MM.1S (cell line): Measurements from ENCODE around the gene HES5.

Source experiments
- EZH2 ChIP-seq: fragments of 300-600 bp; sonication (generic); optimal IDR thresholded peaks from 2 replicates; pipeline ENCODE3; 2017; ENCODE audit warnings: low read depth, mild to moderate bottlenecking, antibody characterized with exemption, low read length, mixed read lengths
- EZH2phosphoT487 ChIP-seq: fragments of 300-600 bp; sonication (generic); IDR thresholded peaks from 2 replicates; pipeline ENCODE4 v1.6.1; 2018; ENCODE audit warnings: antibody characterized with exemption, low read length
- TF ChIP-seq, protein P1 (sequence below): fragments of 300-600 bp; sonication (generic); IDR thresholded peaks from 2 replicates; pipeline ENCODE4 v1.5.1; 2016; ENCODE audit warnings: antibody characterized with exemption, low read length, mixed read lengths

DNA sequence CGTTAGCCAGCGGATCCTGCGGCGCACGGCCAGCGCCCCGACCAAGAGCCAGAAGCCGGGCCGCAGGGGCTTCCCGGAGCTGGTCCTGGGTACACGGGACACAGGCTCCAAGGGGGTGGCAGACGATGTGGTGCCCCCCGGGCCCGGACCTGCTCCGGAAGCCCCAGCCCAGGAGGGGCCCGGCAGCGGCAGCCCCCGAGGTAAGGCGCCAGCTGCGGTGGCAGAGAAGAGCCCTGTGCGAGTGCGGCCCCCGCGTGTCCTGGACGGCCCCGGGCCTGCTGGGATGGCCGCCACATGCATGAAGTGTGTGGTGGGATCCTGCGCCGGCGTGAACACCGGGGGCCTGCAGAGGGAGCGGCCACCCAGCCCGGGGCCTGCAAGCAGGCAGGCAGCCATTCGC lies 27.9 kb downstream of the HES5 start:
- TF ChIP-seq EZH2, result no peak
- TF ChIP-seq, protein P1, sequence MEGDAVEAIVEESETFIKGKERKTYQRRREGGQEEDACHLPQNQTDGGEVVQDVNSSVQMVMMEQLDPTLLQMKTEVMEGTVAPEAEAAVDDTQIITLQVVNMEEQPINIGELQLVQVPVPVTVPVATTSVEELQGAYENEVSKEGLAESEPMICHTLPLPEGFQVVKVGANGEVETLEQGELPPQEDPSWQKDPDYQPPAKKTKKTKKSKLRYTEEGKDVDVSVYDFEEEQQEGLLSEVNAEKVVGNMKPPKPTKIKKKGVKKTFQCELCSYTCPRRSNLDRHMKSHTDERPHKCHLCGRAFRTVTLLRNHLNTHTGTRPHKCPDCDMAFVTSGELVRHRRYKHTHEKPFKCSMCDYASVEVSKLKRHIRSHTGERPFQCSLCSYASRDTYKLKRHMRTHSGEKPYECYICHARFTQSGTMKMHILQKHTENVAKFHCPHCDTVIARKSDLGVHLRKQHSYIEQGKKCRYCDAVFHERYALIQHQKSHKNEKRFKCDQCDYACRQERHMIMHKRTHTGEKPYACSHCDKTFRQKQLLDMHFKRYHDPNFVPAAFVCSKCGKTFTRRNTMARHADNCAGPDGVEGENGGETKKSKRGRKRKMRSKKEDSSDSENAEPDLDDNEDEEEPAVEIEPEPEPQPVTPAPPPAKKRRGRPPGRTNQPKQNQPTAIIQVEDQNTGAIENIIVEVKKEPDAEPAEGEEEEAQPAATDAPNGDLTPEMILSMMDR, result no peak
- no peak for TF ChIP-seq EZH2phosphoT487
